Mesenchymal stem cell (in vitro differentiated cells and primary cell): Measurements from ENCODE around the gene SORL1.

Source experiments
- DNase-seq: peaks from one replicate; pipeline ENCODE4 v3.0.0-alpha.2; 2013
- H2AFZ ChIP-seq: one replicate; pipeline ENCODE4 v1.6.1; 2013; ENCODE audit warnings: low read depth, mild to moderate bottlenecking, control low read depth, inconsistent platforms, low read length, moderate library complexity
- H2AK5ac ChIP-seq: 2 replicates; pipeline ENCODE4 v1.6.1; 2013; ENCODE audit warnings: low read length, moderate library complexity, mild to moderate bottlenecking, inconsistent platforms; ENCODE audit not compliant: severe bottlenecking
- H2BK120ac ChIP-seq: one replicate; pipeline ENCODE4 v1.6.1; 2013; ENCODE audit warnings: low read depth, mild to moderate bottlenecking, inconsistent platforms, low read length, moderate library complexity
- H2BK12ac ChIP-seq, 2 experiments: one replicate each; pipeline ENCODE4 v1.6.1; 2013; ENCODE audit warnings: inconsistent platforms in 2 of 2, low read length in 2 of 2, mild to moderate bottlenecking in 2 of 2, moderate library complexity in 2 of 2, control low read depth in 1 of 2
- H2BK15ac ChIP-seq: one replicate; pipeline ENCODE4 v1.6.1; 2013; ENCODE audit warnings: mild to moderate bottlenecking, low read depth, inconsistent platforms; ENCODE audit not compliant: poor library complexity, severe bottlenecking
- H2BK5ac ChIP-seq: 2 replicates; pipeline ENCODE4 v1.6.1; 2013; ENCODE audit warnings: low read depth, mild to moderate bottlenecking, low read length, control low read depth, inconsistent platforms; ENCODE audit not compliant: poor library complexity, severe bottlenecking
- H3K14ac ChIP-seq, 2 experiments: one replicate each; pipeline ENCODE4 v1.6.1; 2013; ENCODE audit warnings: inconsistent platforms in 2 of 2, low read length in 2 of 2, control low read depth in 1 of 2, mild to moderate bottlenecking in 1 of 2, moderate library complexity in 1 of 2
- H3K18ac ChIP-seq, 2 experiments: one replicate each; pipeline ENCODE4 v1.6.1; 2013; ENCODE audit warnings: inconsistent platforms in 2 of 2, low read length in 2 of 2, control low read depth in 1 of 2, low read depth in 1 of 2, mild to moderate bottlenecking in 1 of 2
- H3K23ac ChIP-seq, 2 experiments: one replicate each; pipeline ENCODE4 v1.6.1; 2013; ENCODE audit warnings: inconsistent platforms in 2 of 2, low read length in 2 of 2, mild to moderate bottlenecking in 2 of 2, moderate library complexity in 2 of 2, control low read depth in 1 of 2
- H3K27ac ChIP-seq: 2 replicates; pipeline ENCODE4 v1.5.1; 2013; ENCODE audit warnings: mild to moderate bottlenecking, moderate library complexity, low read length, control low read depth, inconsistent platforms; ENCODE audit not compliant: poor library complexity, severe bottlenecking
- H3K27me3 ChIP-seq, 2 experiments: 2 replicates each; pipeline versions ENCODE4 v1.6.1 to v1.7.0; 2013; ENCODE audit warnings: low read length in 2 of 2, mild to moderate bottlenecking in 2 of 2, moderate library complexity in 2 of 2, control low read depth in 1 of 2, inconsistent platforms in 1 of 2; ENCODE audit not compliant: control insufficient read depth in 1 of 2, insufficient read depth in 1 of 2
- H3K36me3 ChIP-seq, 2 experiments: 2 replicates each; pipeline versions ENCODE4 v1.6.1 to v1.7.0; 2013; ENCODE audit warnings: low read length in 2 of 2, control low read depth in 1 of 2, inconsistent platforms in 1 of 2, low read depth in 1 of 2, mild to moderate bottlenecking in 1 of 2; ENCODE audit not compliant: insufficient read depth in 2 of 2, control insufficient read depth in 1 of 2
- H3K4ac ChIP-seq, 2 experiments: one replicate each; pipeline ENCODE4 v1.6.1; 2013; ENCODE audit warnings: inconsistent platforms in 2 of 2, low read length in 2 of 2, mild to moderate bottlenecking in 2 of 2, moderate library complexity in 2 of 2, control low read depth in 1 of 2, low read depth in 1 of 2
- H3K4me1 ChIP-seq: 2 replicates; pipeline ENCODE4 v1.6.1; 2013; ENCODE audit warnings: low read depth, low read length, control low read depth; ENCODE audit not compliant: control insufficient read depth, insufficient read depth
- H3K4me2 ChIP-seq: 2 replicates; pipeline ENCODE4 v1.6.1; 2013; ENCODE audit warnings: low read length, mild to moderate bottlenecking, inconsistent platforms; ENCODE audit not compliant: poor library complexity, severe bottlenecking
- H3K4me3 ChIP-seq, 2 experiments: 2 replicates each; pipeline versions ENCODE4 v1.5.1 to v1.7.0; 2013; ENCODE audit warnings: low read length in 2 of 2, mild to moderate bottlenecking in 2 of 2, control low read depth in 1 of 2, low read depth in 1 of 2; ENCODE audit not compliant: insufficient read depth in 1 of 2
- H3K79me1 ChIP-seq: replicated peaks from 2 replicates; pipeline ENCODE4 v1.6.1; 2013; ENCODE audit warnings: mild to moderate bottlenecking, control low read depth, low read length, inconsistent platforms; ENCODE audit not compliant: poor library complexity, severe bottlenecking
- H3K9ac ChIP-seq: 2 replicates; pipeline ENCODE4 v1.7.0; 2013; ENCODE audit warnings: mild to moderate bottlenecking, low read length, moderate library complexity
- H3K9me3 ChIP-seq: 2 replicates; pipeline ENCODE4 v1.7.0; 2013; ENCODE audit warnings: mild to moderate bottlenecking, low read length; ENCODE audit not compliant: control insufficient read depth
- H4K8ac ChIP-seq: one replicate; pipeline ENCODE4 v1.6.1; 2013; ENCODE audit warnings: inconsistent platforms, mild to moderate bottlenecking, low read length, moderate library complexity
- H4K91ac ChIP-seq: one replicate; pipeline ENCODE4 v1.6.1; 2013; ENCODE audit warnings: mild to moderate bottlenecking, low read length, inconsistent platforms
- WGBS: methylation state at CpG from one replicate; pipeline ENCODE4 v1.1.7; 2013; ENCODE audit warnings: mixed read lengths; 5-methylcytosine and 5-hydroxymethylcytosine counted together

SORL1 gene

GRCh38 chr11:121458551-121458950 is 6.4 kb downstream of the SORL1 start:
- peaks cover 17 to 60% of the 10 kb centered on the region in 2 experiments for H3K27me3 ChIP-seq
- H2BK12ac ChIP-seq = no peak overlapping the region
- no peak overlapping the region for H4K91ac ChIP-seq
- no peak overlapping the region for H4K8ac ChIP-seq
- H3K36me3 ChIP-seq = no peaks in the 10 kb centered on the region
- H3K9me3 ChIP-seq = no peaks in the 10 kb centered on the region
- H2BK5ac ChIP-seq = no peak overlapping the region
- H3K14ac ChIP-seq = no peak overlapping the region
- DNase-seq = no peak
- no peaks in the 10 kb centered on the region for H3K79me1 ChIP-seq
- no peak overlapping the region for H2BK15ac ChIP-seq
- H3K9ac ChIP-seq = no peak overlapping the region
- no peak overlapping the region for H3K4me3 ChIP-seq
- H3K4me2 ChIP-seq = no peak overlapping the region
- no peak overlapping the region for H3K18ac ChIP-seq
- H3K4ac ChIP-seq = no peak overlapping the region
- H2BK120ac ChIP-seq = no peak overlapping the region
- WGBS = 93% methylated on average over 6 of the region's 9 CpGs
- H2AK5ac ChIP-seq = no peak overlapping the region
- H2AFZ ChIP-seq = no peak overlapping the region
- no peaks in the 10 kb centered on the region for H3K4me1 ChIP-seq
- no peak overlapping the region for H3K27ac ChIP-seq
- H3K23ac ChIP-seq = no peak overlapping the region

GRCh38 chr11:121459413-121460017 is 7.4 kb downstream of the SORL1 start:
- Histone ChIP-seq H3K4me1 (peaks cover 3% of the 10 kb centered on the region), H3K18ac (no peak overlapping the region), H3K27ac (no peak overlapping the region), H2BK12ac (no peak overlapping the region), H4K91ac (no peak overlapping the region), H4K8ac (no peak overlapping the region), H3K23ac (no peak overlapping the region), H2BK15ac (no peak overlapping the region), H3K9ac (no peak overlapping the region), H2BK5ac (no peak overlapping the region), H3K36me3 (no peaks in the 10 kb centered on the region), H3K4me2 (no peak overlapping the region), H2BK120ac (no peak overlapping the region), H3K79me1 (no peaks in the 10 kb centered on the region), H3K14ac (no peak overlapping the region), H2AFZ (no peak overlapping the region), H3K9me3 (no peaks in the 10 kb centered on the region), H2AK5ac (no peak overlapping the region), H3K27me3 (peaks cover 8 to 50% of the 10 kb centered on the region in 2 experiments), H3K4ac (no peak overlapping the region), H3K4me3 (no peak overlapping the region)
- DNase-seq = no peak
- WGBS = 76% methylated on average over 7 of the region's 7 CpGs

GRCh38 chr11:121460941-121461514 is 8.9 kb downstream of the SORL1 start:
- peak overlapping the region in 1 of 2 experiments; percentile 43 for H2BK12ac ChIP-seq
- no peak overlapping the region for H3K4ac ChIP-seq
- H3K14ac ChIP-seq = no peak overlapping the region
- no peak overlapping the region for H2AK5ac ChIP-seq
- no peaks in the 10 kb centered on the region for H3K79me1 ChIP-seq
- no peak overlapping the region for H3K4me2 ChIP-seq
- no peak overlapping the region for H3K4me3 ChIP-seq
- DNase-seq = no peak
- H2AFZ ChIP-seq = no peak overlapping the region
- no peaks in the 10 kb centered on the region for H3K36me3 ChIP-seq
- H3K18ac ChIP-seq = no peak overlapping the region
- no peak overlapping the region for H4K91ac ChIP-seq
- no peak overlapping the region for H2BK15ac ChIP-seq
- H4K8ac ChIP-seq = no peak overlapping the region
- no peak overlapping the region for H3K9ac ChIP-seq
- H3K27ac ChIP-seq = no peak overlapping the region
- no peak overlapping the region for H2BK120ac ChIP-seq
- no peak overlapping the region for H3K23ac ChIP-seq
- no peaks in the 10 kb centered on the region for H3K9me3 ChIP-seq
- peaks cover 4 to 40% of the 10 kb centered on the region in 2 experiments for H3K27me3 ChIP-seq
- no peak overlapping the region for H2BK5ac ChIP-seq
- WGBS = 94% methylated on average over 2 of the region's 4 CpGs
- H3K4me1 ChIP-seq = peaks cover 7% of the 10 kb centered on the region

- no peak overlapping the region for H3K4me3 ChIP-seq
- no peak overlapping the region for H2BK12ac ChIP-seq
- no peak overlapping the region for H2AFZ ChIP-seq
- H3K4me1 ChIP-seq = peaks cover 13% of the 10 kb centered on the region
- DNase-seq = no peak
- H3K27me3 ChIP-seq = peaks cover 4 to 37% of the 10 kb centered on the region in 2 experiments
- no peak overlapping the region for H3K27ac ChIP-seq
- no peak overlapping the region for H2BK120ac ChIP-seq
- H4K91ac ChIP-seq = no peak overlapping the region
- H3K23ac ChIP-seq = no peak overlapping the region
- H2BK15ac ChIP-seq = no peak overlapping the region
- H3K4ac ChIP-seq = no peak overlapping the region
- H3K4me2 ChIP-seq = no peak overlapping the region
- WGBS = 96% methylated on average over 7 of the region's 7 CpGs
- no peaks in the 10 kb centered on the region for H3K79me1 ChIP-seq
- H3K9me3 ChIP-seq = no peaks in the 10 kb centered on the region
- no peak overlapping the region for H3K14ac ChIP-seq
- H3K36me3 ChIP-seq = no peaks in the 10 kb centered on the region
- no peak overlapping the region for H4K8ac ChIP-seq
- H2BK5ac ChIP-seq = no peak overlapping the region
- no peak overlapping the region for H3K9ac ChIP-seq
- H2AK5ac ChIP-seq = no peak overlapping the region
- H3K18ac ChIP-seq = no peak overlapping the region
Observed at GRCh38 chr11:121461843-121462242, 9.7 kb downstream of the SORL1 start.
